C4-2B (cell line): Measurements from ENCODE around the gene BANF1.

ENCODE experiments used
- ZFX ChIP-seq: fragments of 450-650 bp; IDR thresholded peaks from 2 replicates; pipeline ENCODE4 v1.6.1; 2017
- TF ChIP-seq, protein P1 (sequence below): fragments of 450-650 bp; conservative IDR thresholded peaks from 2 replicates; pipeline ENCODE4 v1.5.1; 2017; ENCODE audit warnings: mild to moderate bottlenecking

DNA sequence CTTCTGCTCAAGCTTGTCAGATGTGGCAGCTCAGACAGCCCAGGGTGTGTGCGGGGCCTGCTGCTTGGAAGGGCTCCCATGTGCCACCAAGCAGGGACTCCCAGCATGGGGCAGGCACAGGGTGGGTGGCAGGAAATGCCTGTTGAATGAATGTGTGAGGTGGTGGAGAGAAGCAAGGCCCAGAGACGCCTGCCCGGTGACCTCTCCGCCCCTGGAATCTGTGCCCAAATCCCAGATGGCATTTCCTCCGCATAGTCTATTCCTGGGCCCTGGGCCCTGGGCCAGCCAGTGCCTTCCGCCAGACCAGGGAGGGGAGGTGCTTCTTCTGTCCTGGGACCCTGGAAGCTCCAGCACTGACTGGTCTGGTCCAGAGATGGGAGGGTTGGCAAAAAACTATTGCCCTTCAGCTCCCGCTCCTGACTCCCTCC is 13.2 kb downstream of the BANF1 start:
- TF ChIP-seq, protein P1, sequence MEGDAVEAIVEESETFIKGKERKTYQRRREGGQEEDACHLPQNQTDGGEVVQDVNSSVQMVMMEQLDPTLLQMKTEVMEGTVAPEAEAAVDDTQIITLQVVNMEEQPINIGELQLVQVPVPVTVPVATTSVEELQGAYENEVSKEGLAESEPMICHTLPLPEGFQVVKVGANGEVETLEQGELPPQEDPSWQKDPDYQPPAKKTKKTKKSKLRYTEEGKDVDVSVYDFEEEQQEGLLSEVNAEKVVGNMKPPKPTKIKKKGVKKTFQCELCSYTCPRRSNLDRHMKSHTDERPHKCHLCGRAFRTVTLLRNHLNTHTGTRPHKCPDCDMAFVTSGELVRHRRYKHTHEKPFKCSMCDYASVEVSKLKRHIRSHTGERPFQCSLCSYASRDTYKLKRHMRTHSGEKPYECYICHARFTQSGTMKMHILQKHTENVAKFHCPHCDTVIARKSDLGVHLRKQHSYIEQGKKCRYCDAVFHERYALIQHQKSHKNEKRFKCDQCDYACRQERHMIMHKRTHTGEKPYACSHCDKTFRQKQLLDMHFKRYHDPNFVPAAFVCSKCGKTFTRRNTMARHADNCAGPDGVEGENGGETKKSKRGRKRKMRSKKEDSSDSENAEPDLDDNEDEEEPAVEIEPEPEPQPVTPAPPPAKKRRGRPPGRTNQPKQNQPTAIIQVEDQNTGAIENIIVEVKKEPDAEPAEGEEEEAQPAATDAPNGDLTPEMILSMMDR = no peak
- TF ChIP-seq ZFX = no peak
